Hepatocyte (in vitro differentiated cells): Measurements from ENCODE around the gene ZNF697. TPM values are rescaled to one million over a fixed set of nuclear protein-coding genes. Genes with fewer than 3 reads are reported as not detected.
"Not testable (repeated sequence)": the region's sequence is repeated elsewhere in the genome, so short reads cannot be mapped to it uniquely, and the experiment has no call there.

Experiments
- DNase-seq: peaks from one replicate; pipeline ENCODE4 v3.0.0-alpha.2; 2016; ENCODE audit warnings: low spot score
- H2AFZ ChIP-seq: fragments of 200-600 bp; sonication (generic); 2 replicates; pipeline ENCODE4 v1.6.0; 2016; ENCODE audit warnings: antibody characterized with exemption, mild to moderate bottlenecking
- H3K27ac ChIP-seq: fragments of 200-600 bp; sonication (generic); 2 replicates; pipeline ENCODE4 v1.5.1; 2016; ENCODE audit warnings: mild to moderate bottlenecking
- H3K27me3 ChIP-seq: fragments of 200-600 bp; sonication (generic); 2 replicates; pipeline ENCODE4 v1.6.1; 2016
- H3K36me3 ChIP-seq: fragments of 200-600 bp; sonication (generic); replicated peaks from 2 replicates; pipeline ENCODE4 v1.5.1; 2016; ENCODE audit warnings: low read depth; ENCODE audit not compliant: insufficient read depth
- H3K4me1 ChIP-seq: fragments of 200-600 bp; sonication (generic); 2 replicates; pipeline ENCODE4 v1.5.1; 2016; ENCODE audit warnings: mild to moderate bottlenecking, moderate library complexity; ENCODE audit not compliant: insufficient read depth
- H3K4me2 ChIP-seq: fragments of 200-600 bp; sonication (generic); 2 replicates; pipeline ENCODE4 v1.6.0; 2016
- H3K4me3 ChIP-seq: fragments of 200-600 bp; sonication (generic); 2 replicates; pipeline ENCODE4 v1.5.1; 2016; ENCODE audit warnings: mild to moderate bottlenecking
- H3K79me2 ChIP-seq: fragments of 200-600 bp; sonication (generic); 2 replicates; pipeline ENCODE4 v1.6.0; 2017; ENCODE audit warnings: mild to moderate bottlenecking
- H3K9me2 ChIP-seq: fragments of 200-600 bp; sonication (generic); replicated peaks from 2 replicates; pipeline ENCODE4 v1.6.0; 2017; ENCODE audit warnings: mild to moderate bottlenecking; ENCODE audit not compliant: insufficient read depth
- H3K9me3 ChIP-seq: fragments of 200-600 bp; sonication (generic); 2 replicates; pipeline ENCODE4 v1.5.1; 2016; ENCODE audit warnings: low read depth, mild to moderate bottlenecking
- H4K20me1 ChIP-seq: fragments of 200-600 bp; sonication (generic); 2 replicates; pipeline ENCODE4 v1.6.0; 2016; ENCODE audit warnings: mild to moderate bottlenecking; ENCODE audit not compliant: insufficient read depth, poor library complexity, severe bottlenecking
- CTCF ChIP-seq: fragments of 200-600 bp; sonication (generic); IDR thresholded peaks from 2 replicates; pipeline ENCODE4 v1.5.1; 2016; ENCODE audit warnings: antibody characterized with exemption, mild to moderate bottlenecking; ENCODE audit not compliant: poor library complexity
- EZH2 ChIP-seq: fragments of 200-600 bp; sonication (generic); IDR thresholded peaks from 2 replicates; pipeline ENCODE4 v1.6.1; 2016; ENCODE audit warnings: antibody characterized with exemption, mild to moderate bottlenecking, borderline replicate concordance
- EZH2phosphoT487 ChIP-seq: fragments of 200-600 bp; sonication (generic); IDR thresholded peaks from one replicate; pipeline ENCODE4 v1.6.1; 2018; ENCODE audit warnings: antibody characterized with exemption, mild to moderate bottlenecking, low read depth, moderate library complexity; ENCODE audit not compliant: unreplicated experiment, severe bottlenecking
- WGBS: methylation state at CpG from one replicate; pipeline ENCODE4 v1.1.6; 2016; ENCODE audit warnings: low lambda C conversion rate; ENCODE audit errors: missing lambda C conversion rate; 5-methylcytosine and 5-hydroxymethylcytosine counted together
- polyA plus RNA-seq: library from polyadenylated mRNA; unstranded; fragments of >200 nt; fragmentation: Nextera tagmentation; extraction: Ambion mirVana; gene quantifications from 2 replicates; pipeline ENCODE4 v1.2.1, GENCODE V29; 2016
- total RNA-seq: library from RNA; depleted of rRNA; stranded (reverse); fragments of >200 nt; gene quantifications from 2 replicates; pipeline ENCODE4 v1.2.3, GENCODE V29; 2014

Gene ZNF697
- total and polyA plus RNA-seq, 2 experiments from 2014 or later, result 0.58 to 7.5 TPM

GRCh38 chr1:119606394-119606793 lies 41.7 kb downstream of the ZNF697 start:
- no peak for TF ChIP-seq EZH2phosphoT487
- Histone ChIP-seq H3K4me1 (no peaks in the 10 kb centered on the region), H3K4me3 (no peak overlapping the region), H3K9me2 (no peaks in the 10 kb centered on the region), H2AFZ (no peak overlapping the region), H4K20me1 (no peaks in the 10 kb centered on the region), H3K27me3 (no peaks in the 10 kb centered on the region), H3K27ac (no peak overlapping the region), H3K79me2 (no peaks in the 10 kb centered on the region), H3K9me3 (no peaks in the 10 kb centered on the region), H3K36me3 (no peaks in the 10 kb centered on the region), H3K4me2 (no peak overlapping the region)
- 94% methylated on average over 1 of the region's 1 CpG for WGBS
- DNase-seq, result no peak

- Histone ChIP-seq H3K27ac (no peak overlapping the region), H3K36me3 (no peaks in the 10 kb centered on the region), H3K4me2 (no peak overlapping the region), H3K4me1 (no peaks in the 10 kb centered on the region), H2AFZ (no peak overlapping the region), H3K4me3 (no peak overlapping the region), H3K9me3 (no peaks in the 10 kb centered on the region), H4K20me1 (no peaks in the 10 kb centered on the region), H3K9me2 (no peaks in the 10 kb centered on the region), H3K79me2 (no peaks in the 10 kb centered on the region), H3K27me3 (no peaks in the 10 kb centered on the region)
- DNase-seq, result no peak
- WGBS, result 95% methylated on average over 3 of the region's 3 CpGs
- no peak for TF ChIP-seq EZH2phosphoT487
- no peak for TF ChIP-seq CTCF
- no peak for TF ChIP-seq EZH2
Measured at GRCh38 chr1:119605686-119606085, 42.4 kb downstream of the ZNF697 start.

- not testable (repeated sequence) for H3K4me2 ChIP-seq, H4K20me1 ChIP-seq, H3K36me3 ChIP-seq, DNase-seq, H3K79me2 ChIP-seq, H3K4me1 ChIP-seq, H3K9me3 ChIP-seq, H3K27me3 ChIP-seq, H2AFZ ChIP-seq, H3K27ac ChIP-seq, H3K4me3 ChIP-seq, H3K9me2 ChIP-seq
- 90% methylated on average over 8 of the region's 8 CpGs for WGBS
Measured at GRCh38 chr1:119605080-119605479, 43.0 kb downstream of the ZNF697 start.

- 89% methylated on average over 6 of the region's 6 CpGs for WGBS
- no peaks in the 10 kb centered on the region for H3K79me2 ChIP-seq
- no peak for TF ChIP-seq EZH2
- TF ChIP-seq CTCF, result no peak
- no peak for TF ChIP-seq EZH2phosphoT487
- no peaks in the 10 kb centered on the region for H3K9me3 ChIP-seq
- DNase-seq, result no peak
- no peak overlapping the region for H3K27ac ChIP-seq
- H3K4me1 ChIP-seq, result no peaks in the 10 kb centered on the region
- H3K36me3 ChIP-seq, result no peaks in the 10 kb centered on the region
- no peak overlapping the region for H2AFZ ChIP-seq
- no peak overlapping the region for H3K4me2 ChIP-seq
- no peaks in the 10 kb centered on the region for H3K9me2 ChIP-seq
- no peak overlapping the region for H3K4me3 ChIP-seq
- no peaks in the 10 kb centered on the region for H4K20me1 ChIP-seq
- H3K27me3 ChIP-seq, result no peaks in the 10 kb centered on the region
Measured at GRCh38 chr1:119603695-119604094, 44.4 kb downstream of the ZNF697 start.

- not testable (repeated sequence) for H2AFZ ChIP-seq, H3K9me2 ChIP-seq, H3K27me3 ChIP-seq, H3K4me3 ChIP-seq, H3K9me3 ChIP-seq, H3K4me1 ChIP-seq, H4K20me1 ChIP-seq, H3K36me3 ChIP-seq, H3K27ac ChIP-seq, H3K79me2 ChIP-seq, H3K4me2 ChIP-seq, DNase-seq
- WGBS, result 97% methylated on average over 3 of the region's 3 CpGs
Measured at GRCh38 chr1:119603241-119603640, 44.8 kb downstream of the ZNF697 start.

GRCh38 chr1:119602789-119603188 lies 45.3 kb downstream of the ZNF697 start:
- H3K4me2 ChIP-seq, DNase-seq, H4K20me1 ChIP-seq: not testable (repeated sequence)

More at GRCh38 chr1:119602789-119603188, 45.3 kb downstream of the ZNF697 start:
- H3K27ac ChIP-seq, H2AFZ ChIP-seq, H3K9me2 ChIP-seq, H3K36me3 ChIP-seq, H3K9me3 ChIP-seq, H3K27me3 ChIP-seq, H3K79me2 ChIP-seq, H3K4me1 ChIP-seq, H3K4me3 ChIP-seq: not testable (repeated sequence)
- 84% methylated on average over 3 of the region's 3 CpGs for WGBS
